K562 (cell line): ENCODE results near the gene DNAH5. TPM values are rescaled to one million over a fixed set of nuclear protein-coding genes. Genes with fewer than 3 reads are reported as not detected.

ENCODE experiments used
- ATAC-seq: fragments of 200-7000 bp; cut with Tn5 transposase; 3 replicates; pipeline ENCODE4 v1.9.1; 2020; ENCODE audit warnings: moderate library complexity
- BruUV-seq: library from RNA; stranded (reverse); fragments of 400-500 nt; replicated peaks from 2 replicates; lab custom pipeline; 2021; lab: Mats Ljungman, UMichigan
- CTCF ChIA-PET: fragments of 300-600 bp; formaldehyde crosslinking; extraction: SDS; loops from one replicate; lab custom pipeline; 2021; ENCODE audit warnings: low intra/inter-chr PET ratio; lab: Yijun Ruan, JAX
- POLR2A ChIA-PET: fragments of 300-600, 350-650 bp; sonication (Branson Sonifier 250); formaldehyde crosslinking; extraction: SDS; loops from one replicate; lab custom pipeline; 2021; ENCODE audit warnings: antibody characterized with exemption, inconsistent platforms; lab: Yijun Ruan, JAX
- DNase-seq, 4 experiments: peaks; one replicate each; pipeline versions ENCODE4 v3.0.0 to v3.0.0-alpha.2; 2011 to 2018; ENCODE audit warnings: low spot score in 3 of 4, mixed read lengths in 3 of 4; ENCODE audit errors: extremely low read depth in 1 of 4
- FAIRE-seq: peaks from 2 replicates; lab custom pipeline; 2011; peaks lifted over from hg19 to GRCh38; lab: Jason Lieb, UNC
- H2AFZ ChIP-seq: 2 replicates; pipeline ENCODE4 v1.6.0; 2011; ENCODE audit warnings: low read depth, low read length, control low read depth, inconsistent platforms
- H3K27ac ChIP-seq: fragments of 200-600 bp; 3 replicates; pipeline ENCODE4 v1.8.0; 2011; ENCODE audit warnings: low read depth, mild to moderate bottlenecking, control low read depth, inconsistent platforms, low read length, moderate library complexity, mixed read lengths; ENCODE audit errors: extremely low read depth
- H3K27me3 ChIP-seq, 2 experiments: fragments of 300-600 bp in 1 of 2; 2 replicates in 1 of 2; 3 replicates in 1 of 2; pipeline versions ENCODE4 v1.6.0 to v1.8.0; 2011; ENCODE audit warnings: inconsistent platforms in 2 of 2, low read length in 2 of 2, mild to moderate bottlenecking in 1 of 2, mixed read lengths in 1 of 2, moderate library complexity in 1 of 2; ENCODE audit not compliant: control insufficient read depth in 2 of 2, insufficient read depth in 2 of 2
- H3K36me3 ChIP-seq: fragments of 300-600 bp; 3 replicates; pipeline ENCODE4 v1.8.0; 2011; ENCODE audit warnings: mild to moderate bottlenecking, low read length, inconsistent platforms; ENCODE audit not compliant: control insufficient read depth, insufficient read depth
- H3K4me1 ChIP-seq, 2 experiments: fragments of 200-600 bp in 1 of 2; replicated peaks in 1 of 2; 2 replicates in 1 of 2; 3 replicates in 1 of 2; pipeline versions ENCODE4 v1.5.1 to v1.8.0; 2011; ENCODE audit warnings: inconsistent platforms in 2 of 2, low read length in 2 of 2, mild to moderate bottlenecking in 1 of 2, mixed read lengths in 1 of 2, moderate library complexity in 1 of 2; ENCODE audit not compliant: control insufficient read depth in 2 of 2, insufficient read depth in 2 of 2
- H3K4me2 ChIP-seq: 2 replicates; pipeline ENCODE4 v1.6.1; 2011; ENCODE audit warnings: low read length, control low read depth, inconsistent platforms, mixed read lengths; ENCODE audit not compliant: insufficient read depth
- H3K4me3 ChIP-seq: fragments of 200-600 bp; sonication (generic), shearing (Covaris generic); 2 replicates; pipeline ENCODE4 v1.5.1; 2016; ENCODE audit warnings: control low read depth, inconsistent platforms
- H3K79me2 ChIP-seq: fragments of 200-600 bp; 3 replicates; pipeline ENCODE4 v1.8.0; 2011; ENCODE audit warnings: low read length, inconsistent platforms; ENCODE audit not compliant: control insufficient read depth, insufficient read depth
- H3K9ac ChIP-seq, 2 experiments: 2 replicates each; pipeline versions ENCODE4 v1.6.0 to v1.6.1; 2011; ENCODE audit warnings: low read depth in 2 of 2, low read length in 2 of 2, control low read depth in 1 of 2, inconsistent platforms in 1 of 2, mild to moderate bottlenecking in 1 of 2, mixed read lengths in 1 of 2; ENCODE audit not compliant: insufficient read depth in 1 of 2
- H3K9me1 ChIP-seq: one replicate; pipeline ENCODE4 v1.6.0; 2011; ENCODE audit warnings: inconsistent platforms, mild to moderate bottlenecking, low read length, moderate library complexity; ENCODE audit not compliant: control insufficient read depth, insufficient read depth
- H3K9me3 ChIP-seq: replicated peaks from 2 replicates; pipeline ENCODE4 v1.5.1; 2011; ENCODE audit warnings: low read depth, low read length, inconsistent platforms; ENCODE audit not compliant: control insufficient read depth, insufficient read depth
- H4K20me1 ChIP-seq: replicated peaks from 2 replicates; pipeline ENCODE4 v1.6.1; 2011; ENCODE audit warnings: low read length, inconsistent platforms, mixed read lengths; ENCODE audit not compliant: control insufficient read depth, insufficient read depth
- ARID4B ChIP-seq: sonication (generic); formaldehyde crosslinking; IDR thresholded peaks from 2 replicates; pipeline ENCODE4 v1.8.0; 2022; ENCODE audit warnings: mild to moderate bottlenecking, missing genetic modification reagents
- BCL6 ChIP-seq: fragments of 250-450 bp; sonication (Bioruptor Pico); IDR thresholded peaks from 2 replicates; pipeline ENCODE4 v1.4.0; 2020
- BCOR ChIP-seq: fragments of 450-650 bp; IDR thresholded peaks from 2 replicates; pipeline ENCODE4 v1.6.1; 2016
- CAMTA2 ChIP-seq: fragments of 250-450 bp; sonication (Bioruptor Pico); conservative IDR thresholded peaks from 2 replicates; pipeline ENCODE4 v1.5.1; 2022
- HNRNPH1 ChIP-seq: fragments of 200-400 bp; formaldehyde crosslinking; optimal IDR thresholded peaks from 2 replicates; pipeline ENCODE3; 2017; ENCODE audit warnings: low read depth, mild to moderate bottlenecking, low read length, moderate library complexity
- KAT7 ChIP-seq: sonication (generic); formaldehyde crosslinking; IDR thresholded peaks from 2 replicates; pipeline ENCODE4 v1.8.0; 2022; ENCODE audit warnings: missing genetic modification reagents, mild to moderate bottlenecking, borderline replicate concordance
- KDM1A ChIP-seq, 2 experiments: fragments of 450-650 bp; IDR thresholded peaks; 2 replicates each; pipeline ENCODE4 v1.6.1; 2016; ENCODE audit warnings: mild to moderate bottlenecking in 2 of 2
- MYBL2 ChIP-seq, 2 experiments: fragments of 450-650 bp in 1 of 2; sonication (generic) in 1 of 2; formaldehyde crosslinking in 1 of 2; IDR thresholded peaks; 2 replicates each; pipeline versions ENCODE4 v1.6.1 to v1.8.1; 2017 to 2022; ENCODE audit warnings: borderline replicate concordance in 1 of 2, inconsistent platforms in 1 of 2, low read depth in 1 of 2, mild to moderate bottlenecking in 1 of 2, missing genetic modification reagents in 1 of 2, moderate library complexity in 1 of 2
- NFIX ChIP-seq: fragments of 250-450 bp; sonication (Bioruptor Pico); IDR thresholded peaks from 2 replicates; pipeline ENCODE4 v1.4.0; 2020; ENCODE audit warnings: low read depth, mild to moderate bottlenecking, moderate library complexity
- PYGO2 ChIP-seq: fragments of 450-650 bp; IDR thresholded peaks from 2 replicates; pipeline ENCODE4 v1.6.1; 2016; ENCODE audit warnings: mild to moderate bottlenecking, missing genetic modification characterization, moderate library complexity, missing compliant biosample characterization
- SETDB1 ChIP-seq: IDR thresholded peaks from one replicate; pipeline ENCODE4 v1.6.1; 2012; ENCODE audit warnings: low read length, control low read depth, inconsistent platforms
- SOX6 ChIP-seq: fragments of 450-650 bp; IDR thresholded peaks from 2 replicates; pipeline ENCODE4 v1.6.1; 2014; ENCODE audit warnings: mild to moderate bottlenecking
- TAF7 ChIP-seq: fragments of 450-650 bp; IDR thresholded peaks from 2 replicates; pipeline ENCODE4 v1.6.1; 2016; ENCODE audit warnings: missing genetic modification characterization, missing compliant biosample characterization
- XRCC5 ChIP-seq: fragments of 200-400 bp; formaldehyde crosslinking; IDR thresholded peaks from 2 replicates; pipeline ENCODE4 v1.6.1; 2017; ENCODE audit warnings: low read depth, mild to moderate bottlenecking, low read length
- ZNF551 ChIP-seq: fragments of 250-450 bp; sonication (Bioruptor Pico); IDR thresholded peaks from 2 replicates; pipeline ENCODE4 v1.5.0; 2021; ENCODE audit warnings: mild to moderate bottlenecking, moderate library complexity
- ZNF76 ChIP-seq: fragments of 250-450 bp; sonication (Bioruptor Pico); IDR thresholded peaks from 2 replicates; pipeline ENCODE4 v1.4.0; 2020; ENCODE audit warnings: mild to moderate bottlenecking, moderate library complexity, borderline replicate concordance
- ZNF764 ChIP-seq: fragments of 250-450 bp; sonication (Bioruptor Pico); IDR thresholded peaks from 2 replicates; pipeline ENCODE4 v1.4.0; 2020; ENCODE audit warnings: low read depth, mild to moderate bottlenecking, moderate library complexity
- WGBS: fragments of 100-300 bp; shearing (Covaris generic); methylation state at CpG from one replicate; pipeline ENCODE4 v1.1.6; 2016; ENCODE audit warnings: low coverage, mixed read lengths; ENCODE audit not compliant: insufficient coverage; ENCODE audit errors: missing lambda C conversion rate; 5-methylcytosine and 5-hydroxymethylcytosine counted together
- in situ Hi-C: fragments of 300-500 bp; cut with MboI; formaldehyde crosslinking; loops from 4 replicates; pipeline ENCODE4 v1.15.0; 2018; ENCODE audit warnings: inconsistent platforms, mixed read lengths
- intact Hi-C: fragments of 100-400 bp; cut with micrococcal nuclease; formaldehyde crosslinking; loops from 2 replicates; pipeline ENCODE4 v1.14.2; 2022
- polyA plus RNA-seq, 8 experiments: library from polyadenylated mRNA; depleted of rRNA in 4 of 8; stranded (reverse) in 5 of 8; unstranded in 3 of 8; fragments of >200 nt; fragmentation: Nextera tagmentation in 2 of 8; fragmentation: Illumina TruSeq in 1 of 8; extraction: Ambion mirVana in 2 of 8; extraction: Trizol in 1 of 8; gene quantifications; 2 replicates each; pipeline versions ENCODE4 v1.2.1 to v1.2.3, GENCODE V29; 2011 to 2014; ENCODE audit warnings: inconsistent platforms in 1 of 8, missing spikeins in 1 of 8
- total RNA-seq, 7 experiments: library from RNA; depleted of rRNA in 6 of 7; stranded (reverse); fragments of >200 nt in 6 of 7; fragmentation: Illumina TruSeq in 2 of 7; extraction: Trizol in 2 of 7; gene quantifications; 2 replicates each; pipeline versions ENCODE4 v1.2.1 to v1.2.3, GENCODE V29; 2011 to 2021; ENCODE audit warnings: low replicate concordance in 1 of 7
- TF ChIP-seq, protein P1 (sequence below): sonication (generic); formaldehyde crosslinking; IDR thresholded peaks from 2 replicates; pipeline ENCODE4 v1.9.0; 2022; ENCODE audit warnings: mild to moderate bottlenecking, missing genetic modification reagents
- TF ChIP-seq, protein P2 (sequence below): fragments of 250-450 bp; sonication (Bioruptor Pico); IDR thresholded peaks from 2 replicates; pipeline ENCODE4 v1.5.0; 2021

The DNAH5 gene
- total and polyA plus RNA-seq, 9 of the 15 experiments (the other 6 are each of a cell fraction or from before 2014, with no cell fraction given), result 0.03 TPM; not detected in 8

- no peaks in the 10 kb centered on the region for H3K9me1 ChIP-seq
- peaks cover 2% of the 10 kb centered on the region; the same call in 1 of the 2 replicates for H3K9me3 ChIP-seq
- H3K27me3 ChIP-seq, result no peaks in the 10 kb centered on the region
- ATAC-seq, result no peak
- CTCF ChIA-PET, result no interaction called here
- H3K36me3 ChIP-seq, result no peaks in the 10 kb centered on the region
- H3K27ac ChIP-seq, result no peak overlapping the region
- no peaks in the 10 kb centered on the region for H3K79me2 ChIP-seq
- H4K20me1 ChIP-seq, result no peaks in the 10 kb centered on the region
- POLR2A ChIA-PET, result interaction anchor here (0.6 kb wide), 1 partner anchor 80 kb away, joined by 3 read pairs; no protein-coding TSS in a partner anchor
- no peaks in the 10 kb centered on the region for H3K4me1 ChIP-seq
- H2AFZ ChIP-seq, result no peak overlapping the region
- no TSS peak for BruUV-seq
- in situ Hi-C loops, result no loop called here
- H3K4me3 ChIP-seq, result no peak overlapping the region
- 0% methylated on average over 2 of the region's 2 CpGs for WGBS
- intact Hi-C loops, result no loop called here
- DNase-seq, result no peak
- H3K9ac ChIP-seq, result no peak overlapping the region
- H3K4me2 ChIP-seq, result no peak overlapping the region
- FAIRE-seq, result no peak
- no peak for TF ChIP-seq HNRNPH1
- TF ChIP-seq BCL6 (CRISPR knock-in tag), result no peak
- no peak for TF ChIP-seq PYGO2 (tag)
- TF ChIP-seq CAMTA2 (CRISPR knock-in tag), result no peak
- TF ChIP-seq, protein P1, sequence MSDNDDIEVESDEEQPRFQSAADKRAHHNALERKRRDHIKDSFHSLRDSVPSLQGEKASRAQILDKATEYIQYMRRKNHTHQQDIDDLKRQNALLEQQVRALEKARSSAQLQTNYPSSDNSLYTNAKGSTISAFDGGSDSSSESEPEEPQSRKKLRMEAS (CRISPR knock-in tag), result no peak
- TF ChIP-seq, protein P2, sequence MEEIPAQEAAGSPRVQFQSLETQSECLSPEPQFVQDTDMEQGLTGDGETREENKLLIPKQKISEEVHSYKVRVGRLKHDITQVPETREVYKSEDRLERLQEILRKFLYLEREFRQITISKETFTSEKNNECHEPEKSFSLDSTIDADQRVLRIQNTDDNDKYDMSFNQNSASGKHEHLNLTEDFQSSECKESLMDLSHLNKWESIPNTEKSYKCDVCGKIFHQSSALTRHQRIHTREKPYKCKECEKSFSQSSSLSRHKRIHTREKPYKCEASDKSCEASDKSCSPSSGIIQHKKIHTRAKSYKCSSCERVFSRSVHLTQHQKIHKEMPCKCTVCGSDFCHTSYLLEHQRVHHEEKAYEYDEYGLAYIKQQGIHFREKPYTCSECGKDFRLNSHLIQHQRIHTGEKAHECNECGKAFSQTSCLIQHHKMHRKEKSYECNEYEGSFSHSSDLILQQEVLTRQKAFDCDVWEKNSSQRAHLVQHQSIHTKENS (CRISPR knock-in tag), result no peak
- no peak for TF ChIP-seq KDM1A (IDR thresholded peaks at IDR 0.05)
- TF ChIP-seq MYBL2 (IDR thresholded peaks at IDR 0.05; ENCODE audit: low read depth), result no peak
- TF ChIP-seq MYBL2 (CRISPR knock-in tag; IDR thresholded peaks at IDR 0.05; ENCODE audit: borderline replicate concordance), result no peak
- TF ChIP-seq ZNF76 (CRISPR knock-in tag), result no peak
- TF ChIP-seq TAF7 (tag), result no peak
- no peak for TF ChIP-seq SOX6
- no peak for TF ChIP-seq XRCC5
- TF ChIP-seq NFIX (CRISPR knock-in tag), result no peak
- no peak for TF ChIP-seq ARID4B (CRISPR knock-in tag)
- no peak for TF ChIP-seq KAT7
- no peak for TF ChIP-seq SETDB1
- TF ChIP-seq BCOR, result no peak
- TF ChIP-seq ZNF764 (CRISPR knock-in tag), result no peak
- TF ChIP-seq ZNF551 (CRISPR knock-in tag), result no peak
Measured at GRCh38 chr5:13708906-13709305, 235.6 kb downstream of the DNAH5 start.
